Esophagus squamous epithelium (tissue), 5 donors: ENCODE results near the gene AMH. TPM values are rescaled to one million over a fixed set of nuclear protein-coding genes. Genes with fewer than 3 reads are reported as not detected.

Experiments
- DNase-seq: peaks from one replicate; lab custom pipeline; 2025; lab: John Stamatoyannopoulos, UW
- H3K27ac ChIP-seq, 4 donors: fragments of 200-600 bp; sonication (generic); one replicate each; pipeline ENCODE4 v1.5.1; 2016 to 2019; ENCODE audit warnings: mild to moderate bottlenecking in 1 of 4
- H3K27me3 ChIP-seq, 4 donors: fragments of 200-600 bp; sonication (generic); 1 replicate in 3 of 4; 2 replicates in 1 of 4; pipeline versions ENCODE4 v1.5.1 to v1.6.0; 2017 to 2021; ENCODE audit warnings: antibody characterized with exemption in 1 of 4
- H3K36me3 ChIP-seq, 3 donors: fragments of 200-600 bp; sonication (generic); one replicate each; pipeline ENCODE4 v1.5.1; 2016 to 2019
- H3K4me1 ChIP-seq, 3 donors: fragments of 200-600 bp; sonication (generic); one replicate each; pipeline ENCODE4 v1.5.1; 2017 to 2019
- H3K4me3 ChIP-seq, 4 donors: fragments of 200-600 bp; sonication (generic); 1 replicate in 3 of 4; 2 replicates in 1 of 4; pipeline ENCODE4 v1.5.1; 2016 to 2019; ENCODE audit warnings: mild to moderate bottlenecking in 2 of 4, moderate library complexity in 1 of 4
- H3K9me3 ChIP-seq, 3 donors: fragments of 200-600 bp; sonication (generic); one replicate each; pipeline ENCODE4 v1.5.1; 2016 to 2019
- POLR2A ChIP-seq, 4 donors: fragments of 450-650 bp; IDR thresholded peaks; one replicate each; pipeline ENCODE4 v1.6.1; 2017; ENCODE audit warnings: antibody characterized with exemption in 4 of 4, mild to moderate bottlenecking in 4 of 4, moderate library complexity in 3 of 4
- WGBS, 2 donors: methylation state at CpG; one replicate each; pipeline ENCODE4 v1.1.5; 2018; 5-methylcytosine and 5-hydroxymethylcytosine counted together
- intact Hi-C: fragments of 100-400 bp; cut with DNase I; formaldehyde crosslinking; loops from one replicate; pipeline ENCODE4 v1.15.0; 2022
- total RNA-seq, 4 donors: library from RNA; depleted of rRNA; stranded (reverse); fragments of >200 nt; gene quantifications; one replicate each; pipeline ENCODE4 v1.1.0, GENCODE V29; 2016
- TF ChIP-seq, protein P1 (sequence below), 6 experiments: fragments of 450-650 bp in 4 of 6; fragments of 200-600 bp in 2 of 6; sonication (generic) in 2 of 6; IDR thresholded peaks; one replicate each; pipeline ENCODE4 v1.5.1; 2016 to 2019; ENCODE audit warnings: antibody characterized with exemption in 6 of 6, mild to moderate bottlenecking in 4 of 6, moderate library complexity in 4 of 6
- donor health status: DM: yes; HTN: yes; CAD: no.

AMH gene
- total RNA-seq, 4 donors from 2014 or later = 0.76 to 1.1 (median 0.88) TPM; not detected in 1

DNA sequence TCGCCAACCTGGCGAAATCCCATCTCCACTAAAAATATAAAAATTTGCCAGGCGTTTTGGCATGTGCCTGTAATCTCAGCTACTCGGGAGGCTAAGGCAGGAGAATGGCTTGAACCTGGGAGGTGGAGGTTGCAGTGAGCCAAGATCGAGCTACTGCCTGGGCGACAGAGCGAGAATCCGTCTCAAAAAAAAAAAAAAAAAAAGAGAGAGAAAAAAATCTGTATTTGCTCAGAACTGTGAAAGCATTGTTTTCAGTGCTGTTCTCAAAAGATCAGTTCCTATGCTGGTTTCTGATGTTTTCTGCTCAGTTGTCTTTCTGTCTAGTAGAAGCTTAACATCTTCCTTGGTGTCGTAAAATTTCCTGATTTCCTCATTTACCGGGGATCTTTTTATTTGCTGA lies 9.9 kb upstream of the AMH start:
- peaks cover 9 to 28% (median 10%) of the 10 kb centered on the region in 3 donors for H3K36me3 ChIP-seq
- intact Hi-C loops = loop anchor here (10.0 kb wide), 1 partner anchor 84 kb away; the partner anchor contains the start of gene AP3D1
- 35 to 38% methylated on average over 9 of the region's 10 CpGs for WGBS, 2 donors
- peak overlapping the region in 2 of 4 donors; percentile 75 to 96 for H3K27ac ChIP-seq
- H3K4me1 ChIP-seq = peaks cover 43 to 79% (median 64%) of the 10 kb centered on the region in 3 donors
- H3K4me3 ChIP-seq = peak overlapping the region in 3 of 4 donors; percentile 32 to 64 (median 41)
- no peaks in the 10 kb centered on the region for H3K9me3 ChIP-seq
- H3K27me3 ChIP-seq = no peaks in the 10 kb centered on the region
- TF ChIP-seq, protein P1, sequence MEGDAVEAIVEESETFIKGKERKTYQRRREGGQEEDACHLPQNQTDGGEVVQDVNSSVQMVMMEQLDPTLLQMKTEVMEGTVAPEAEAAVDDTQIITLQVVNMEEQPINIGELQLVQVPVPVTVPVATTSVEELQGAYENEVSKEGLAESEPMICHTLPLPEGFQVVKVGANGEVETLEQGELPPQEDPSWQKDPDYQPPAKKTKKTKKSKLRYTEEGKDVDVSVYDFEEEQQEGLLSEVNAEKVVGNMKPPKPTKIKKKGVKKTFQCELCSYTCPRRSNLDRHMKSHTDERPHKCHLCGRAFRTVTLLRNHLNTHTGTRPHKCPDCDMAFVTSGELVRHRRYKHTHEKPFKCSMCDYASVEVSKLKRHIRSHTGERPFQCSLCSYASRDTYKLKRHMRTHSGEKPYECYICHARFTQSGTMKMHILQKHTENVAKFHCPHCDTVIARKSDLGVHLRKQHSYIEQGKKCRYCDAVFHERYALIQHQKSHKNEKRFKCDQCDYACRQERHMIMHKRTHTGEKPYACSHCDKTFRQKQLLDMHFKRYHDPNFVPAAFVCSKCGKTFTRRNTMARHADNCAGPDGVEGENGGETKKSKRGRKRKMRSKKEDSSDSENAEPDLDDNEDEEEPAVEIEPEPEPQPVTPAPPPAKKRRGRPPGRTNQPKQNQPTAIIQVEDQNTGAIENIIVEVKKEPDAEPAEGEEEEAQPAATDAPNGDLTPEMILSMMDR (IDR thresholded peaks at IDR 0.05) = no peak
- TF ChIP-seq POLR2A (IDR thresholded peaks at IDR 0.05) = no peak
- no peak for DNase-seq

DNA sequence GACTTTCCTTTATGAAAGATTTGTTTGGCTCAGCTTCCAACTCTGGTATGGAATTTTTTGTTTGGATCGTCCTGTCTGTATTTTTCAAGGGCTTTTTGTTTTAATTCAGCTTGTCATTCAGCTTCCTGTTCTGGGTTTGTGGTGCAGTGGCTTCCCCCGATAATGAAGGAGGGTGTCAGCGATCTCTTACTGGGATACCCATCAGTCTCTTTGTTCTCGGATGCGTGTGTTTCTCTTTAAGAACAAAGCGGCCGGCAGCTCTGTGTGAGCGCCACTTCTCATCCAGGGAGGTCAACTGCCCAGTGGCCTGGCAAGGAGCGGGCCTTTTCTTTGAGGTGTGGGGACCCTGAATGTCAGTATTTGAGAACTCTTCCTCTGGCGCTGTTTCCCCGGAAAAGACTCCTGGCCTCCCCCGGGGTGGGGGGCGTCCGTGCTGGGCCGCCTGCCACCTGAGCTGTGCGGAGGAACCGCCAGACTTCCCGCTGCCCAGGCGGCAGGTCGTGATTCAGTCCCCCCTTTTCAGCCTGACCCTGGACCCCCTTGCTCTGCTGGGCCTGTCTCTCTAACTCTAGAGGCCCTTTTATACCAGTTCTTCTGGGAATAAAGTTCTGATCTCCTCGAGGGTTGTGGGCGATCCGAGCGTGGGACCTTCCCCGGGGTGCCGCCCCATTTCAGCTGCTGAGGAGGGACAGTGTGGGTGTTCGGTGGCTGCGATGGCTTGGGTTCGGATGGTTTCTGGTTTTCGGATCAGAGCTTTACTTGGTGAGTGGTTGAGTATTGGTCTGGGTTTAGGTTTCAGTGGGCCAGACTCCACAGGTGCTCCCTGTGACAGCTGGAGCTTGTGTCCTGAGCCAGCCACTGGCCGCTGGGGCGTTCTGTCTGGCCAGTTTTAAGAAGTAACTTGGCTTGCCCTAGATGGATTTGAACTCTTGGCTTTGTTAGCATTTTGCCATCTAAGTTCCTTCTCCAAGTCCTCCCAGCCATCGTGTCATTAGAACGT lies 9.1 kb upstream of the AMH start:
- Histone ChIP-seq H3K36me3 (peaks cover 17 to 29% (median 19%) of the 10 kb centered on the region in 3 donors), H3K4me3 (peak overlapping the region; percentile 1 to 64 (median 36)), H3K9me3 (no peaks in the 10 kb centered on the region), H3K27me3 (no peaks in the 10 kb centered on the region), H3K4me1 (peaks cover 39 to 70% (median 55%) of the 10 kb centered on the region in 3 donors), H3K27ac (peak overlapping the region; percentile 66 to 96 (median 76))
- TF ChIP-seq, protein P1 (IDR thresholded peaks at IDR 0.05) = no peak
- no peak for TF ChIP-seq POLR2A (IDR thresholded peaks at IDR 0.05)
- no peak for DNase-seq
- intact Hi-C loops = loop anchor here (10.0 kb wide), 1 partner anchor 85 kb away; the partner anchor contains the start of gene AP3D1
- WGBS, 2 donors = 26 to 28% methylated on average over 19 to 26 of the region's 34 CpGs

DNA sequence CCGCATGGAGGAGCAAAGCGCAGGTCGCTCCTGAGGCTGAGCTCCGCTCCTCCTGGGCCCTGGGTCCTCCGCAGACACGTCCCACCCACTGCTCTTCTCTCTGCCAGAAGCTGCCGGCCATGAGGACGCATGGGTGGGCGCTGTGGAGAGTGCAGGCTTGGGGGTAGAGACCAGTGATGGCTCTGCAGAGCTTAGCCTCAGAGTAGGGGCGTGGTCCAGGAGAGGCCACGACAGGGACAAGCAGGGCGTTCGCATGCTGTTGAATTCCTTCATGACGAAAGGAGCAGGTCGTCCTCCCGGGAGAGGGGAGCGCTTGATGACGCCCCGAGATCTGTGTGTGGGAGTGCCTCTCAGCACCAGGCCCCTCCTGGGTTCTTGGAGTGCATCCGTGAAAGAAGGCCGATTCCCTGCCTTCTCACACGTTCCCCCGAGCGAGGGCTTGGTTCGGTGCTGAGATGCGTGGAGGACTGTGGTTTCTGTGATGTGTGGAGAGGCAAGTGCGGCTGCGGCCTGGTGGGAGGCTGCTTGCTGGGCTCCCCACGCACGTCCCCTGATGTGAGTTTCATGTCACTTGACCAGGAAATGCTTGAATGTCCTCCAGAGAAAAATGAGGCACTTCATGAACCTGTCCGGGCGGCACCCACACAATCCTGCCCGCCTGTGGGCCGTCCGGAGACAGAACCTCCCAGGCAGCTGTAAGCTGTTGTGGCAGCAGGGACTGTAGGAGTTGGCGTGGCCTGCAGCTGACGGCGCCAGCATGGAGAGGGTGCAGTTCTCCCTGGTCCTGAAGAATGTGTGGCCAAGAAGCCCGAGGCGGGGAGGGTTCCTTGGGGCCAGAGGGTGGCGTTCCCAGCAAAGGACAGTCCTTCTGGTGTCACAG lies 8.0 kb upstream of the AMH start:
- intact Hi-C loops = no loop called here
- no peak for DNase-seq

DNA sequence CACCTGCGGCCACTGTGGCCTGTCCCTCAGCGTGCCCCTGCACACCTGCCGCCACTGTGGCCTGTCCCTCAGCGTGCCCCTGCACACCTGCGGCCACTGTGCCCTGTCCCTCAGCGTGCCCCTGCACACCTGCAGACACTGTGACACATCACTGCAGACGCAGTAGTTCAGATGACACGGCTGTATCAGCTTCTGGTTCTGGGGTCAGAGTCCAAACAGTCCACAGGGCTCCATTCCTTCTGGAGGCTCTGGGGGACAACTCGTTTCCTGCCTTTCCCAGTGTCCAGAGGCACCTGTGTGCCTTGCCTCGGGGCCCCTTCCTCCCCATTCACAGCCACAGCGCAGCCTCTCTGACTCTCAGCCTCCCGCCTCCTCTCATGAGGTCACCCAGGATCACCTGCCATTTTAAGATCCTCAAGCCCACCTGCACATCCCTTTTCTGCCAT lies 7.0 kb upstream of the AMH start:
- intact Hi-C loops = no loop called here
- no peak for DNase-seq
- peaks cover 36 to 49% (median 39%) of the 10 kb centered on the region in 3 donors for H3K36me3 ChIP-seq
- 87 to 95% methylated on average over 3 to 12 of the region's 12 CpGs for WGBS, 2 donors
- no peak overlapping the region for H3K4me3 ChIP-seq
- H3K9me3 ChIP-seq = no peaks in the 10 kb centered on the region
- peaks cover 40 to 68% (median 52%) of the 10 kb centered on the region in 3 donors for H3K4me1 ChIP-seq
- no peaks in the 10 kb centered on the region for H3K27me3 ChIP-seq
- peak overlapping the region in 1 of 4 donors; percentile 96 for H3K27ac ChIP-seq
- TF ChIP-seq, protein P1 (IDR thresholded peaks at IDR 0.05) = no peak
- no peak for TF ChIP-seq POLR2A (IDR thresholded peaks at IDR 0.05)

More for the DNA sequence above, 8.0 kb upstream of the AMH start:
- no peaks in the 10 kb centered on the region for H3K9me3 ChIP-seq
- WGBS, 2 donors = 50 to 71% methylated on average over 8 to 17 of the region's 41 CpGs
- no peak for TF ChIP-seq POLR2A (IDR thresholded peaks at IDR 0.05)
- TF ChIP-seq, protein P1 (IDR thresholded peaks at IDR 0.05) = peak in 1 of 6 experiments; percentile 8
- H3K4me1 ChIP-seq = peaks cover 37 to 64% (median 52%) of the 10 kb centered on the region in 3 donors
- no peaks in the 10 kb centered on the region for H3K27me3 ChIP-seq
- H3K27ac ChIP-seq = peak overlapping the region; percentile 66 to 96 (median 76)
- H3K4me3 ChIP-seq = peak overlapping the region in 3 of 4 donors; percentile 32 to 64 (median 41)
- peaks cover 27 to 39% (median 30%) of the 10 kb centered on the region in 3 donors for H3K36me3 ChIP-seq
